Keratinocyte (primary cell): Measurements from ENCODE around the gene FAM162A. TPM values are rescaled to one million over a fixed set of nuclear protein-coding genes. Genes with fewer than 3 reads are reported as not detected.

Experiments used
- DNase-seq: peaks from one replicate; pipeline ENCODE4 v3.0.0-alpha.2; 2011; ENCODE audit warnings: low read depth, missing footprints, low spot score
- FAIRE-seq: peaks from 2 replicates; lab custom pipeline; 2011; peaks lifted over from hg19 to GRCh38; lab: Jason Lieb, UNC
- H2AFZ ChIP-seq: 2 replicates; pipeline ENCODE4 v1.6.0; 2012; ENCODE audit warnings: low read length, control low read depth, inconsistent platforms; ENCODE audit not compliant: control insufficient read depth
- H3K27ac ChIP-seq: 2 replicates; pipeline ENCODE4 v1.5.1; 2011; ENCODE audit warnings: low read length; ENCODE audit not compliant: control insufficient read depth, insufficient read depth
- H3K27me3 ChIP-seq: 3 replicates; pipeline ENCODE4 v1.6.0; 2011; ENCODE audit warnings: low read length; ENCODE audit not compliant: control insufficient read depth, insufficient read depth; ENCODE audit errors: extremely low read depth
- H3K36me3 ChIP-seq, 2 experiments: 2 replicates in 1 of 2; 3 replicates in 1 of 2; pipeline ENCODE4 v1.5.1; 2011; ENCODE audit warnings: low read length in 2 of 2, mild to moderate bottlenecking in 1 of 2; ENCODE audit not compliant: control insufficient read depth in 2 of 2, insufficient read depth in 2 of 2; ENCODE audit errors: extremely low read depth in 1 of 2
- H3K4me1 ChIP-seq: 3 replicates; pipeline ENCODE4 v1.5.1; 2011; ENCODE audit warnings: low read length; ENCODE audit not compliant: control insufficient read depth, insufficient read depth; ENCODE audit errors: extremely low read depth
- H3K4me2 ChIP-seq: 3 replicates; pipeline ENCODE4 v1.6.0; 2011; ENCODE audit warnings: low read depth, low read length; ENCODE audit not compliant: control insufficient read depth, insufficient read depth; ENCODE audit errors: extremely low read depth
- H3K4me3 ChIP-seq, 3 experiments: fragments of 200-600 bp in 1 of 3; sonication (generic) in 1 of 3; 2 replicates in 2 of 3; 3 replicates in 1 of 3; pipeline ENCODE4 v1.5.1; 2011 to 2016; ENCODE audit warnings: low read length in 3 of 3, mild to moderate bottlenecking in 3 of 3, control low read depth in 2 of 3, inconsistent platforms in 1 of 3, low read depth in 1 of 3, mixed read lengths in 1 of 3, mixed run types in 1 of 3, moderate library complexity in 1 of 3; ENCODE audit not compliant: control insufficient read depth in 2 of 3, insufficient read depth in 2 of 3; ENCODE audit errors: extremely low read depth in 1 of 3
- H3K79me2 ChIP-seq: 2 replicates; pipeline ENCODE4 v1.6.0; 2012; ENCODE audit warnings: low read length; ENCODE audit not compliant: control insufficient read depth, insufficient read depth
- H3K9ac ChIP-seq: 3 replicates; pipeline ENCODE4 v1.6.0; 2011; ENCODE audit warnings: low read length; ENCODE audit not compliant: control insufficient read depth, insufficient read depth; ENCODE audit errors: extremely low read depth
- H3K9me1 ChIP-seq: 3 replicates; pipeline ENCODE4 v1.6.0; 2011; ENCODE audit warnings: low read length; ENCODE audit not compliant: control insufficient read depth, insufficient read depth; ENCODE audit errors: extremely low read depth
- H3K9me3 ChIP-seq: 2 replicates; pipeline ENCODE4 v1.5.1; 2012; ENCODE audit warnings: low read depth, low read length; ENCODE audit not compliant: control insufficient read depth
- H4K20me1 ChIP-seq: 3 replicates; pipeline ENCODE4 v1.6.0; 2011; ENCODE audit warnings: low read length; ENCODE audit not compliant: control insufficient read depth, insufficient read depth; ENCODE audit errors: extremely low read depth
- CTCF ChIP-seq, 3 experiments: IDR thresholded peaks in 1 of 3; conservative IDR thresholded peaks in 1 of 3; optimal IDR thresholded peaks in 1 of 3; 2 replicates in 2 of 3; 3 replicates in 1 of 3; pipeline versions ENCODE3 to v1.5.1; 2011; ENCODE audit warnings: low read length in 3 of 3, mild to moderate bottlenecking in 3 of 3, moderate library complexity in 2 of 3, control low read depth in 1 of 3, inconsistent platforms in 1 of 3; ENCODE audit not compliant: insufficient read depth in 2 of 3; ENCODE audit errors: extremely low read depth in 1 of 3
- EZH2 ChIP-seq: IDR thresholded peaks from one replicate; pipeline ENCODE4 v1.6.1; 2012; ENCODE audit warnings: inconsistent platforms, mild to moderate bottlenecking, low read length, moderate library complexity
- dilution Hi-C: fragments of 300-500 bp; cut with MboI; formaldehyde crosslinking; loops from one replicate; pipeline ENCODE4 v1.7.0; 2020; ENCODE audit warnings: low sequenced_read_pairs; ENCODE audit not compliant: extremely low pct_ligation_motif_present
- polyA plus RNA-seq, 5 experiments: library from polyadenylated mRNA; depleted of rRNA in 3 of 5; stranded (reverse) in 3 of 5; stranded (forward) in 1 of 5; unstranded in 1 of 5; fragments of >200 nt; gene quantifications; 1 replicate in 1 of 5; 2 replicates in 3 of 5; 3 replicates in 1 of 5; pipeline versions ENCODE4 v1.2.1 to v1.2.3, GENCODE V29; 2011 to 2012; ENCODE audit warnings: missing spikeins in 2 of 5, low read depth in 1 of 5, low replicate concordance in 1 of 5

FAM162A gene
- polyA plus RNA-seq, 1 donor (not counting 4 experiments of a cell fraction or from before 2014, with no cell fraction given), result 124 TPM

DNA sequence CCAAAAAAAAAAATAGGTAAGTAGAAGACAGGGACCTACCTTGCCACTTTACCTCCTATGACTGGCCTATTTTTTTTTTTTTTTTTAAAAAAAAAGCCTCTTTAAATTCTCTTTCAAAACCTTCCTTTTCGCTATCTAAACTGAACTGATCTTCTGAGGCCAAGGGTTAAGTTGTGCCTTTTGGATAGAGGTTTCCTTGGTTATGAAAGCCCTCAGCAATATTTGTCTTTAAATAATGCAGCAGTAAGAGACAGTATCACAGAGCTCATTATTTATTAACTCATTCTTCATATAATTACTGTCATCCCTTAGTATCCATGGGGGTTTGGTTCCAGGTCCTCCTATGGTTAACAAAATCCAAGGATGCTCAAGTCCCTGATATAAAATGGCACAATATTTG lies 9.9 kb upstream of the FAM162A start:
- H3K79me2 ChIP-seq, result peaks cover 22% of the 10 kb centered on the region

DNA sequence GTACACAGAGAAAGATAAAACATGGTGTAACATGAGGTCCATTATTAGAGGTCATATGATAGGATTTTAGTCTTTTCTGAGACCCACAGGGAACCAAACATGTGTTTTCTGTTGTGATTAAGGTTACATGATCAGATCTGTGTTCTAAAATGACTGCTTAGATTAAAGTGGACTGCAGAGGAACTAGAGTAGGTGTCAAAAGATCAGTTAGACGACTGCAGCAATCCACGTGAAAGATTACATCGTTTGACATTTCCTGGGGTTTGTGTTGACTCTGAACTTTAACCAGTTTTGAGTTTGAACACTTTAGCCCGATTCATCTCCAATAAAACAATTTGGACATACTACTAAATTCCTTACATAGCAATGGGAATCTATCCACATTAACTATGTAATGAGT lies 6.0 kb upstream of the FAM162A start:
- H3K79me2 ChIP-seq, result peaks cover 56% of the 10 kb centered on the region

More for the DNA sequence above, 9.9 kb upstream of the FAM162A start:
- no peaks in the 10 kb centered on the region for H3K9me3 ChIP-seq
- no peak overlapping the region for H3K4me2 ChIP-seq
- H4K20me1 ChIP-seq, result no peaks in the 10 kb centered on the region
- no peak overlapping the region for H3K9ac ChIP-seq
- no peak overlapping the region for H3K4me3 ChIP-seq
- H3K36me3 ChIP-seq, result peaks cover 0 to 4% of the 10 kb centered on the region in 2 experiments
- no peaks in the 10 kb centered on the region for H3K9me1 ChIP-seq
- FAIRE-seq (no peak), DNase-seq (no peak)
- no peaks in the 10 kb centered on the region for H3K27me3 ChIP-seq
- TF ChIP-seq EZH2 (no peak), CTCF (optimal IDR thresholded peaks at IDR 0.05 in 1 of 3, IDR thresholded peaks at IDR 0.05 in 1 of 3, conservative IDR thresholded peaks at IDR 0.05 in 1 of 3; ENCODE audit: extremely low read depth in 1 of 3, insufficient read depth in 2 of 3, low read length in 3 of 3) (no peak)
- H2AFZ ChIP-seq, result no peak overlapping the region
- no peak overlapping the region for H3K27ac ChIP-seq
- dilution Hi-C loops, result no loop called here
- no peaks in the 10 kb centered on the region for H3K4me1 ChIP-seq

More for the DNA sequence above, 6.0 kb upstream of the FAM162A start:
- Histone ChIP-seq H3K27me3 (no peaks in the 10 kb centered on the region), H3K27ac (no peak overlapping the region), H3K4me2 (no peak overlapping the region), H3K4me1 (peaks cover 8% of the 10 kb centered on the region), H3K9me3 (no peaks in the 10 kb centered on the region), H3K36me3 (no peaks in the 10 kb centered on the region), H4K20me1 (no peaks in the 10 kb centered on the region), H2AFZ (no peak overlapping the region), H3K9me1 (no peaks in the 10 kb centered on the region), H3K4me3 (no peak overlapping the region), H3K9ac (no peak overlapping the region)
- no peak for FAIRE-seq
- dilution Hi-C loops, result no loop called here
- no peak for DNase-seq
- TF ChIP-seq EZH2 (no peak), CTCF (optimal IDR thresholded peaks at IDR 0.05 in 1 of 3, IDR thresholded peaks at IDR 0.05 in 1 of 3, conservative IDR thresholded peaks at IDR 0.05 in 1 of 3; ENCODE audit: extremely low read depth in 1 of 3, insufficient read depth in 2 of 3, low read length in 3 of 3) (no peak)
